ENCODE data around the gene REX1BD. TPM values are rescaled to one million over a fixed set of nuclear protein-coding genes. Genes with fewer than 3 reads are reported as not detected.

Gene REX1BD
- total RNA-seq, 1 donor from 2014 or later: 173 TPM

- H3K9me3 ChIP-seq: no peaks in the 10 kb centered on the region
- H3K27ac ChIP-seq: no peak overlapping the region
- TF ChIP-seq CTCF (IDR thresholded peaks at IDR 0.05): no peak
- no peaks in the 10 kb centered on the region for H3K27me3 ChIP-seq
- no peaks in the 10 kb centered on the region for H3K4me1 ChIP-seq
- no peak overlapping the region for H3K4me3 ChIP-seq
- no peak for DNase-seq (ENCODE audit: low spot score in 2 of 2)
- H3K36me3 ChIP-seq: no peaks in the 10 kb centered on the region
- intact Hi-C loops (cut with DNase I): no loop called here
Measured at GRCh38 chr19:18620311-18620710, 31.7 kb downstream of the REX1BD start.

- no peak overlapping the region for H3K27ac ChIP-seq
- no peaks in the 10 kb centered on the region for H3K4me1 ChIP-seq
- no peaks in the 10 kb centered on the region for H3K27me3 ChIP-seq
- no peaks in the 10 kb centered on the region for H3K36me3 ChIP-seq
- no peak overlapping the region for H3K4me3 ChIP-seq
- intact Hi-C loops (cut with DNase I): no loop called here
- no peak for TF ChIP-seq CTCF (IDR thresholded peaks at IDR 0.05)
- DNase-seq (ENCODE audit: low spot score in 2 of 2): no peak
- H3K9me3 ChIP-seq: no peaks in the 10 kb centered on the region
Measured at GRCh38 chr19:18620902-18621301, 32.3 kb downstream of the REX1BD start.

GRCh38 chr19:18626906-18627305 is 38.3 kb downstream of the REX1BD start:
- intact Hi-C loops (cut with DNase I): no loop called here
- DNase-seq (ENCODE audit: low spot score in 2 of 2): no peak
- H3K27ac ChIP-seq: no peak overlapping the region
- no peaks in the 10 kb centered on the region for H3K27me3 ChIP-seq
- H3K36me3 ChIP-seq: no peaks in the 10 kb centered on the region
- TF ChIP-seq CTCF (IDR thresholded peaks at IDR 0.05): no peak
- no peak overlapping the region for H3K4me3 ChIP-seq
- H3K4me1 ChIP-seq: peaks cover 0 to 5% of the 10 kb centered on the region in 2 donors
- no peaks in the 10 kb centered on the region for H3K9me3 ChIP-seq

GRCh38 chr19:18629166-18630088 is 40.8 kb downstream of the REX1BD start:
- Histone ChIP-seq H3K27me3 (no peaks in the 10 kb centered on the region), H3K27ac (no peak overlapping the region), H3K36me3 (no peaks in the 10 kb centered on the region), H3K9me3 (no peaks in the 10 kb centered on the region), H3K4me3 (no peak overlapping the region), H3K4me1 (peaks cover 0 to 5% of the 10 kb centered on the region in 2 donors)
- intact Hi-C loops (cut with DNase I): no loop called here
- TF ChIP-seq CTCF (IDR thresholded peaks at IDR 0.05): no peak
- DNase-seq (ENCODE audit: low spot score in 2 of 2): no peak

GRCh38 chr19:18633321-18633720 is 44.7 kb downstream of the REX1BD start:
- H3K4me3 ChIP-seq: no peak overlapping the region
- H3K27me3 ChIP-seq: no peaks in the 10 kb centered on the region
- H3K4me1 ChIP-seq: peaks cover 7 to 15% of the 10 kb centered on the region in 2 donors
- no peak for DNase-seq (ENCODE audit: low spot score in 2 of 2)
- intact Hi-C loops (cut with DNase I): no loop called here
- no peaks in the 10 kb centered on the region for H3K36me3 ChIP-seq
- H3K27ac ChIP-seq: no peak overlapping the region
- no peak for TF ChIP-seq CTCF (IDR thresholded peaks at IDR 0.05)
- H3K9me3 ChIP-seq: no peaks in the 10 kb centered on the region

All from ascending aorta (tissue), 2 donors.